Neural progenitor cell (in vitro differentiated cells): ENCODE measurements around the gene AFF1. TPM values are rescaled to one million over a fixed set of nuclear protein-coding genes. Genes with fewer than 3 reads are reported as not detected.

Source experiments
- DNase-seq: peaks from one replicate; pipeline ENCODE4 v3.0.0-alpha.2; 2016; ENCODE audit warnings: low spot score
- H2AFZ ChIP-seq: fragments of 200-600 bp; sonication (generic); replicated peaks from 2 replicates; pipeline ENCODE4 v1.6.1; 2016; ENCODE audit warnings: antibody characterized with exemption
- H3F3A ChIP-seq: fragments of 200-600 bp; sonication (generic); 2 replicates; pipeline ENCODE4 v1.6.1; 2016; ENCODE audit warnings: antibody characterized with exemption, low read depth
- H3K27ac ChIP-seq: fragments of 200-600 bp; sonication (generic); 2 replicates; pipeline ENCODE4 v1.5.1; 2016; ENCODE audit warnings: mild to moderate bottlenecking
- H3K27me3 ChIP-seq: fragments of 200-600 bp; sonication (generic); 2 replicates; pipeline ENCODE4 v1.6.1; 2016; ENCODE audit warnings: mild to moderate bottlenecking, moderate library complexity
- H3K36me3 ChIP-seq: fragments of 200-600 bp; sonication (generic); 2 replicates; pipeline ENCODE4 v1.5.1; 2016
- H3K4me1 ChIP-seq: fragments of 200-600 bp; sonication (generic); 2 replicates; pipeline ENCODE4 v1.6.1; 2016; ENCODE audit warnings: mixed run types
- H3K4me2 ChIP-seq: fragments of 200-600 bp; sonication (generic); 2 replicates; pipeline ENCODE4 v1.6.1; 2016
- H3K4me3 ChIP-seq: fragments of 200-600 bp; sonication (generic); 2 replicates; pipeline ENCODE4 v1.5.1; 2016
- H3K79me2 ChIP-seq: fragments of 200-600 bp; sonication (generic); 2 replicates; pipeline ENCODE4 v1.6.1; 2016; ENCODE audit warnings: low read depth
- H3K9ac ChIP-seq: fragments of 200-600 bp; sonication (generic); 2 replicates; pipeline ENCODE4 v1.6.1; 2016
- H3K9me3 ChIP-seq: fragments of 200-600 bp; sonication (generic); 2 replicates; pipeline ENCODE4 v1.5.1; 2016; ENCODE audit warnings: low read depth
- H4K20me1 ChIP-seq: fragments of 200-600 bp; sonication (generic); 2 replicates; pipeline ENCODE4 v1.6.1; 2016; ENCODE audit warnings: low read depth
- H3K27ac Mint-ChIP-seq: 3 replicates; pipeline ENCODE4 v1.8.0; 2021; ENCODE audit warnings: mixed read lengths
- H3K27me3 Mint-ChIP-seq: 2 replicates; pipeline ENCODE4 v1.8.0; 2022; ENCODE audit warnings: low read depth, mild to moderate bottlenecking, inconsistent platforms, moderate library complexity, mixed read lengths; ENCODE audit not compliant: insufficient read depth
- H3K36me3 Mint-ChIP-seq: 3 replicates; pipeline ENCODE4 v1.8.0; 2021; ENCODE audit warnings: mixed read lengths
- H3K4me1 Mint-ChIP-seq: 3 replicates; pipeline ENCODE4 v1.8.0; 2021; ENCODE audit warnings: mixed read lengths
- H3K4me3 Mint-ChIP-seq: 3 replicates; pipeline ENCODE4 v1.8.0; 2021; ENCODE audit warnings: mild to moderate bottlenecking, moderate library complexity, mixed read lengths
- H3K9me3 Mint-ChIP-seq: 3 replicates; pipeline ENCODE4 v1.8.0; 2020; ENCODE audit warnings: mixed read lengths
- CTCF ChIP-seq: fragments of 200-600 bp; sonication (generic); IDR thresholded peaks from 2 replicates; pipeline ENCODE4 v1.5.1; 2017; ENCODE audit warnings: antibody characterized with exemption, mild to moderate bottlenecking
- EZH2 ChIP-seq: fragments of 200-600 bp; sonication (generic); IDR thresholded peaks from 2 replicates; pipeline ENCODE4 v1.6.1; 2017; ENCODE audit warnings: antibody characterized with exemption, mild to moderate bottlenecking, moderate library complexity
- EZH2phosphoT487 ChIP-seq: fragments of 200-600 bp; sonication (generic); IDR thresholded peaks from 2 replicates; pipeline ENCODE4 v1.6.1; 2017; ENCODE audit warnings: antibody characterized with exemption
- total RNA-seq: library from RNA; depleted of rRNA; stranded (reverse); fragments of >200 nt; gene quantifications from 2 replicates; pipeline ENCODE4 v1.2.3, GENCODE V29; 2015; ENCODE audit warnings: low replicate concordance

Gene AFF1
- total RNA-seq, 1 donor from 2014 or later: 29.0 TPM

- H4K20me1 ChIP-seq: peaks cover 44% of the 10 kb centered on the region
- Mint-ChIP-seq H3K36me3 (no peaks in the 10 kb centered on the region), H3K27ac (no peak overlapping the region), H3K27me3 (peaks cover 3% of the 10 kb centered on the region), H3K9me3 (no peaks in the 10 kb centered on the region), H3K4me1 (peaks cover 38% of the 10 kb centered on the region), H3K4me3 (no peak overlapping the region)
- no peak overlapping the region for H3K4me3 ChIP-seq
- no peak overlapping the region for H3K9ac ChIP-seq
- H3K9me3 ChIP-seq: no peaks in the 10 kb centered on the region
- no peak overlapping the region for H3K4me2 ChIP-seq
- peaks cover 3% of the 10 kb centered on the region for H3F3A ChIP-seq
- H3K27ac ChIP-seq: no peak overlapping the region
- H3K27me3 ChIP-seq: no peaks in the 10 kb centered on the region
- no peak for TF ChIP-seq EZH2phosphoT487
- TF ChIP-seq EZH2: no peak
- no peak for TF ChIP-seq CTCF
- no peak for DNase-seq
- H3K4me1 ChIP-seq: peaks cover 37% of the 10 kb centered on the region
- H3K79me2 ChIP-seq: peaks cover 100% of the 10 kb centered on the region
- no peak overlapping the region for H2AFZ ChIP-seq
- H3K36me3 ChIP-seq: no peaks in the 10 kb centered on the region
These were observed 80.6 kb downstream of the AFF1 start for GRCh38 chr4:87015416-87015815.

GRCh38 chr4:87017580-87018342 lies 83.0 kb downstream of the AFF1 start:
- Histone ChIP-seq H3K79me2 (peaks cover 99% of the 10 kb centered on the region), H3K4me1 (peaks cover 25% of the 10 kb centered on the region), H3K36me3 (no peaks in the 10 kb centered on the region), H3K4me2 (no peak overlapping the region), H2AFZ (no peak overlapping the region), H3K27me3 (no peaks in the 10 kb centered on the region), H3K27ac (no peak overlapping the region), H3K9me3 (no peaks in the 10 kb centered on the region), H4K20me1 (peaks cover 32% of the 10 kb centered on the region), H3K4me3 (no peak overlapping the region), H3F3A (peaks cover under 1% of the 10 kb centered on the region), H3K9ac (no peak overlapping the region)
- Mint-ChIP-seq H3K36me3 (no peaks in the 10 kb centered on the region), H3K4me3 (no peak overlapping the region), H3K9me3 (no peaks in the 10 kb centered on the region), H3K4me1 (peaks cover 25% of the 10 kb centered on the region), H3K27ac (no peak overlapping the region), H3K27me3 (peaks cover 3% of the 10 kb centered on the region)
- DNase-seq: no peak
- no peak for TF ChIP-seq EZH2phosphoT487
- no peak for TF ChIP-seq EZH2
- no peak for TF ChIP-seq CTCF

- Histone ChIP-seq H3K79me2 (peaks cover 99% of the 10 kb centered on the region), H4K20me1 (peaks cover 23% of the 10 kb centered on the region), H3K4me2 (peak overlapping the region; percentile 3), H3K27me3 (no peaks in the 10 kb centered on the region), H3K4me3 (no peak overlapping the region), H3K36me3 (no peaks in the 10 kb centered on the region), H3F3A (peaks cover under 1% of the 10 kb centered on the region), H3K9ac (no peak overlapping the region), H3K4me1 (peaks cover 27% of the 10 kb centered on the region), H3K9me3 (no peaks in the 10 kb centered on the region), H3K27ac (no peak overlapping the region), H2AFZ (no peak overlapping the region)
- Mint-ChIP-seq H3K9me3 (no peaks in the 10 kb centered on the region), H3K27me3 (peaks cover 3% of the 10 kb centered on the region), H3K36me3 (no peaks in the 10 kb centered on the region), H3K4me1 (peaks cover 22% of the 10 kb centered on the region), H3K4me3 (no peak overlapping the region), H3K27ac (no peak overlapping the region)
- no peak for DNase-seq
- TF ChIP-seq EZH2 (no peak), EZH2phosphoT487 (no peak), CTCF (no peak)
These were observed 83.9 kb downstream of the AFF1 start for GRCh38 chr4:87018753-87019152.
